ENCODE data around the gene DEPDC1B. TPM values are rescaled to one million over a fixed set of nuclear protein-coding genes. Genes with fewer than 3 reads are reported as not detected.

The DEPDC1B gene
- total RNA-seq: 1 to 10 TPM in 1 of 3 donors, under 1 TPM in 2; under 0.01 to 1.1 (median 0.29) TPM

DNA sequence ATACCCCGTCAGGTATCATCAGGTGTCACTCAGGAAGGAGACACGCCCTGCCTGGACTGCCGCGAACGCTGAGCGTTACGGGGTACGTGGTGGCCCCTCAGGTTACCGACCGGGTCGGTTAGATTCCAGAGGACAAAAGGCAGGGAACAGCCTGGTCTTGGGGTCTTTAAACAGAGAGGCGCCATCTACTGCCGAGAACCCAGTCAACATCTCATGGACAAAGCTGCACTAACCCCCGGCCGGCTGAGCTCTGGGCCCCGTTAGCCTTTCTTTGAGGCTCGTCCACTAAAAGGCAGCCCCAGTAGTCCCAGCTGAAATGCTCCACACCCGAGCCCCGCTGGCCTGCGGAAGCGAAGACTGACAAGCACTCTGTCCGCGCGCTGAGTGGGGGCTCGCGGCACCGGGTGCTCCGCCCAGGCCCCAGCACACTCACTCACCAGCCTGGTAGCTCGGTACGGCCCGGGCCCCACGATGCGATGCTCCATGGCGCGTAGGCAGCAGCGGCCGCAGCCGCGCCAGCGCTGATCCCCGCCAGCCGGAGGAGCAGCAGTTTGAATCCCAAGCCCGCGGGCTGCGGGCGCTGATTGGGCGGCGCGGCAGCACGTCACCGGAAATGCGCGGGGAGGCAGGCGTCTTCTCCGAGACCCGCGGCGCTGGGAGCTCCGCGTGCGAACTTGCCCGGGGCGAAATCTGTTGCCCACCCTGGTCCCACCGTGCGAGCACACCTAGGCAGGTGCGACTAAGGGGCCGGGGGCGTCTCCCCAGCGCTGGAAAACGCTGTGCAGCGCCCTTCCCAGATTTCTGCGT lies at the start of gene DEPDC1B:
Gene DEPDC1B (minus strand): TSS at position 558 of the 807 bp plus-strand sequence. CDS start 73 bp downstream, at position 485.
- intact Hi-C loops (cut with DNase I; ENCODE audit: low total_unique reads): no loop called here
- H3K4me1 ChIP-seq: no peaks in the 10 kb centered on the region

DNA sequence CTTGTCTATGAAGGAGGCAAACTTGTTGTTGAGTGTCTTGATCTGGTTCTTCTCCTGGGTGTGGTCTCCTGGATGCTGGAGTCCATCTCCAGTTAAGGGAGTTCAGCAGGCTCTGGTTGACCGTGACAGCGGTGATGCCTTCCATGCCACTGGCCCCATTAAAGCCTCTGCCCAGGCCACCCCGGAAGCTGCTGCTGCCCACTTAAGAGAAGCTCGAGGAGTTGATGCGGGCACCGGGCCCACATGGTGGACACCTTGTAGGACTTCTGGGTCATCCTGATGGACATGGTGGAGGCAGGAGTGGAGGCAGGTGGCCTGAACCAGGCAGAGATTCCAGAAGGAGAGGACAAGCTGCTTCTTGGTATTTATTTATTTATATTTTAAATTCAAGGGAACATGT lies 44.7 kb upstream of the DEPDC1B start:
- Histone ChIP-seq H3K4me1 (no peaks in the 10 kb centered on the region), H3K27ac (no peak overlapping the region), H3K27me3 (no peaks in the 10 kb centered on the region), H3K36me3 (no peaks in the 10 kb centered on the region), H3K4me3 (no peak overlapping the region), H3K9me3 (peaks cover 6 to 7% of the 10 kb centered on the region in 2 donors)
- intact Hi-C loops (cut with DNase I; ENCODE audit: low total_unique reads): loop anchor here (5.0 kb wide), 1 partner anchor 477 kb away; no protein-coding TSS in a partner anchor
- DNase-seq (ENCODE audit: low spot score in 2 of 2): no peak
- TF ChIP-seq POLR2AphosphoS5 (IDR thresholded peaks at IDR 0.05): no peak
- TF ChIP-seq POLR2A (IDR thresholded peaks at IDR 0.05): no peak
- TF ChIP-seq CTCF (IDR thresholded peaks at IDR 0.05): no peak

More for the DNA sequence above, at the start of gene DEPDC1B:
- no peak for TF ChIP-seq CTCF (IDR thresholded peaks at IDR 0.05)
- H3K4me3 ChIP-seq: peak within 1 kb of the TSS; percentile 68 to 77 (median 73)
- peak within 1 kb of the TSS; percentile 59 to 75 for H3K27ac ChIP-seq
- peak; percentile 67 for DNase-seq (ENCODE audit: low spot score in 2 of 2)
- no peaks in the 10 kb centered on the region for H3K36me3 ChIP-seq
- H3K27me3 ChIP-seq: no peaks in the 10 kb centered on the region
- H3K9me3 ChIP-seq: no peaks in the 10 kb centered on the region

GRCh38 chr5:60743511-60744314 lies 43.7 kb upstream of the DEPDC1B start:
- no peaks in the 10 kb centered on the region for H3K4me1 ChIP-seq
- no peak for TF ChIP-seq POLR2A (IDR thresholded peaks at IDR 0.05)
- no peak for TF ChIP-seq CTCF (IDR thresholded peaks at IDR 0.05)
- no peak for TF ChIP-seq POLR2AphosphoS5 (IDR thresholded peaks at IDR 0.05)
- no peaks in the 10 kb centered on the region for H3K36me3 ChIP-seq
- peaks cover 7 to 10% of the 10 kb centered on the region in 2 donors for H3K9me3 ChIP-seq
- intact Hi-C loops (cut with DNase I; ENCODE audit: low total_unique reads): no loop called here
- H3K27ac ChIP-seq: no peak overlapping the region
- H3K27me3 ChIP-seq: no peaks in the 10 kb centered on the region
- no peak overlapping the region for H3K4me3 ChIP-seq
- DNase-seq (ENCODE audit: low spot score in 2 of 2): no peak

DNA sequence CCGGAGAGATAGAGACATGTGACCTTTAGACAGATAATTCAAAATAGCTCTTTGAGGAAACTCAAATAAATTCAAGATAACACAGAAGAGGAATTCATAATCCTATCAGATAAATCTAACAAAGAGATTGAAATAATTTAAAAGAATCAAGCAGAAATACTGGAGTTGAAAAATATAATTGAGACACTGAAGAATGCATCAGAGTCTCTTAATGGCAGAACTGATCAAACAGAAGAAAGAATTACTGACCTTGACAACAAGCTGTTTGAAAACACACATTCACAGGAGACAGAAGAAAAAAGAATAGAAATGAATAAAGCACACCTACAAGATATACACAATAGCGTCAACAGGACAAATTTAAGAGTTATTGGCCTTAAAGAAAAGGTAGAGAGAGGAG lies 40.4 kb upstream of the DEPDC1B start:
- TF ChIP-seq POLR2A (IDR thresholded peaks at IDR 0.05): no peak
- Histone ChIP-seq H3K27ac (no peak overlapping the region), H3K27me3 (no peaks in the 10 kb centered on the region), H3K36me3 (no peaks in the 10 kb centered on the region), H3K9me3 (peaks cover 7 to 10% of the 10 kb centered on the region in 2 donors), H3K4me1 (no peaks in the 10 kb centered on the region), H3K4me3 (no peak overlapping the region)
- no peak for DNase-seq (ENCODE audit: low spot score in 2 of 2)
- intact Hi-C loops (cut with DNase I; ENCODE audit: low total_unique reads): no loop called here

- Histone ChIP-seq H3K4me3 (no peak overlapping the region), H3K36me3 (no peaks in the 10 kb centered on the region), H3K9me3 (peaks cover 7 to 10% of the 10 kb centered on the region in 2 donors), H3K4me1 (no peaks in the 10 kb centered on the region), H3K27ac (no peak overlapping the region), H3K27me3 (no peaks in the 10 kb centered on the region)
- intact Hi-C loops (cut with DNase I; ENCODE audit: low total_unique reads): no loop called here
- TF ChIP-seq POLR2AphosphoS5 (IDR thresholded peaks at IDR 0.05) (no peak), CTCF (IDR thresholded peaks at IDR 0.05) (no peak), POLR2A (IDR thresholded peaks at IDR 0.05) (no peak)
- no peak for DNase-seq (ENCODE audit: low spot score in 2 of 2)
These were observed 39.0 kb upstream of the DEPDC1B start for GRCh38 chr5:60738933-60739332.
